ENCODE measurements around the gene TEDDM1.
"Not testable (repeated sequence)": the region's sequence is repeated elsewhere in the genome, so short reads cannot be mapped to it uniquely, and the experiment has no call there.

TEDDM1 gene, protein sequence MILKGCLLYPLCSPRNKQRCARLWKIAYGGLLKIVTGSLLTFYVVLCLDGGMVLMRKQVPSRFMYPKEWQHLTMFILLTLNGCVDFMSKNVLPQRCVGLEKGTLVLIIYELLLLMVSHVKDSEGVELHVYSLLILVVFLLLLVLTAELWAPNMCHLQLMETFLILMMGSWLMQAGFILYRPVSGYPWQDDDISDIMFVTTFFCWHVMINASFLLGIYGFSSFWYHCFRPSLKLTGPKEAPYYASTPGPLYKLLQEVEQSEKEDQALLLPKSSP

GRCh38 chr1:182400567-182400966 lies at the start of gene TEDDM1:
TEDDM1 (minus strand) TSS chr1:182400667; CDS start chr1:182400485, 182 bp downstream.
- DNase-seq = no peak

- DNase-seq = no peak
These were observed 49.6 kb upstream of the TEDDM1 start, which contains the start of gene RGSL1 for GRCh38 chr1:182450087-182450486. RGSL1 (plus strand) TSS chr1:182450146; CDS start chr1:182450166, 20 bp downstream.

GRCh38 chr1:182447660-182448059 lies 47.2 kb upstream of the TEDDM1 start:
- DNase-seq = no peak

- not testable (repeated sequence) for DNase-seq
These were observed 46.7 kb upstream of the TEDDM1 start for GRCh38 chr1:182447124-182447523.

- DNase-seq = peak; percentile 37 to 76
These were observed 45.7 kb upstream of the TEDDM1 start for GRCh38 chr1:182446033-182446669.

GRCh38 chr1:182444497-182444896 lies 44.0 kb upstream of the TEDDM1 start:
- DNase-seq = no peak

DNA sequence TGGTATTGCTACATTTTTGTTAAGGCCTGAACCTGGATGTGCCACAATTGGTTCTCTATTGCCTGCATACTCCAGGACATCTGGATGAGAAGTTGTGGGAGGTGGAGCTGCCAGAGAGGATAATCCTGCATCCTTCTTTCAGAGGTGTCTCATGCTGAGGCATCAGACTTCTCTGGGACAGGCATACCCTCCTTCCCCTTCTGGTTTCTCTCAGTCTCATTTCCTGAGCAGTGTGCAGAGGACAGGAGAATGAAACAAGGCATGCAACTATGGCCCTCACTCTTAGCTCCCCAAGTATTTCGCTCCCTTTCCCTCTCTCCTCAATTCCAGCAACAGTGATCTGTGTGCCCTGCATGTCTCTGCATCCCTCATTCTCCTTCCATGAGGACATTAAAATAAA lies 41.9 kb upstream of the TEDDM1 start:
- no peak for DNase-seq

DNA sequence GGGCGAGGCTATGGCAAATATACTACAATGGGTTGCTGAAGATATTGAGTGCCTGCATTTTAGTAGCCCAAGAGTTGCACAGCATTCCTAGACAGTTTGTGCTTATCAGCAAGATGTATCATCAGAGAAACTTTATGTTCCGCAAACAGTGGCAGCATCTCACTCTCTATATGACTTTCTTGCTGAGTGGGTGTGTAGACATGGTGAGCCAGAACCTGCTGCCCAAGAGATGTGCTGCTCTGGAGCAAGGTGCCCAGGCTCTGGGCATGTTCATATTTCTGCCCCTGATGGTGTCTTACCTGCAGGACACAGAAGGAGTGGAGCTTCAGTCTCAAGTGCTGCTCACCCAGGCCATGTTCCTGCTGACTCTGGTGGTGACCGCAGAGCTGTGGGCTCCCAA lies 41.3 kb upstream of the TEDDM1 start:
- DNase-seq = no peak

DNA sequence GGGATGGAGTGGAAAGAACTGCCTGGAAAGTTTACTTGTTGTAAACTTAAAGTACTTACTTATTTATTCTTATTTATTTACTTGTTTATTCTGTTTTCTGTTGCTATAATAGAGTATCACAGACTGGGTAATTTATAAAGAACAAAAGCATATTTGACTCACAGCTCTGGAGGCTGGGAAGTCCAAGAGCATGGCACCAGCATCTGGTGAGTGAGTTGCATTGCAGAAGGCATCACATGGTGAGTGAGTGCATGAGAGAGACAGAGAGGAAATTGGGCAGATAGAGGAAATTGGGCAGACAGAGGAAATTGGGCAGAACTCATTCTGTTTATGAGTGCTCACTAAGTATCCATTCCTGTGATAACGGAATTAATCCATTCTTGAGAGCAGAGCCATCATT lies 37.9 kb upstream of the TEDDM1 start:
- DNase-seq = peak; percentile 8 to 18

DNA sequence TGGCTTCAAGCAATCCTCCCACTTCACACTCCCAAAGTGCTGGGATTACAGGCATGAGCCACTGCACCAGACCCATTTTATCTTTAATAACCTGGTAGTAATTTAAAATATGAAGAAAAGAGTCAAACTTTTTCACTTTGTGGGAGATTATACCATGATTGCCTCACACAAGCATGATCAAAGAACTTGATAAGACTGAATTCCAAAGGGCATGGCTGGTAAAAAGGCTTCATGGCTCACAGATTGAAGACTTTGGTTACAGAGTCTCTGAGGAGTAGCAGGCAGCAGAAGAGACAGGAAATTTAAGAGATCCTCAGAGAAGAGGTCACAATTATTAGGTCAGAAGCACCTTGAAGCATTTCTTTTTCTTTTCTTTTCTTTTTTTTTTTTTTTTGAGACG lies 33.1 kb upstream of the TEDDM1 start:
- DNase-seq = no peak

- DNase-seq = no peak
These were observed 30.8 kb upstream of the TEDDM1 start for GRCh38 chr1:182431278-182431677.

DNA sequence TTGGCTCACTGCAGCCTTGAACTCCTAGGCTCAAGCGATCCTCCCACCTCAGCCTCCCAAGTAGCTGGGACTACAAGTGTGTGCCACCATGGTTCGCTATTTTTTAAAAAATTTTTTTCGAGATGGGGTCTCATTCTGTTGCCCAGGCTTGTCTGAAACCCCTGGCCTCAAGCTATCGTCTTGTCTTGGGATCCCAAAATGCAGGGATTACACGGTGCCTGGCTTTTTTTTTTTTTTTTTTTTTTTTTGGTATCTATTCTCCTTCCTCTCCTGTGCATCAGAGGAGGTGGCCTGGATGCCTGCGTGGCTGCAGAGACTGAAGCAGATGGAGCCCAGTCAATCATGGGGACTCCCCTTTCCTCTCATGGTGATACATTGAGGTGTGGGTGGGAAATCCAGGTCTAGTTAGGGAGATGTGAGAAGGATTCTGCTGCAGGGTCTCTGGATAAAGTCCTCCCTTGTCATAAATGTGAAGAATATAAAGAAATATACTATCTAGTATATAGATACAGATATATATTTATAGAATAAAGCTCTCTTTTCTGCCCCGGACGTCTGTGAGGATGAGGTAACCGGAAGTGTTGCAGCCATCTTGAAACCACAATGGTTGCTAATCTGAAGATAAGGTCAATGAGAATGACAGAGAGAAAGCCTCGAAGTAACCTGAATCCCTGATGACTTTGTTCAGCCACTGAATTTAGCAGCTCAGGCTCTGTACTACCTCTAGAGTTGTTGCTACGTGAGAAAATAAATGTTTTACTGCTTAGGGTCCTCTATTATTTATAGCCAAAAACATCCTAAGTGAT lies 30.0 kb upstream of the TEDDM1 start:
- peak; percentile 28 to 31 for DNase-seq

DNA sequence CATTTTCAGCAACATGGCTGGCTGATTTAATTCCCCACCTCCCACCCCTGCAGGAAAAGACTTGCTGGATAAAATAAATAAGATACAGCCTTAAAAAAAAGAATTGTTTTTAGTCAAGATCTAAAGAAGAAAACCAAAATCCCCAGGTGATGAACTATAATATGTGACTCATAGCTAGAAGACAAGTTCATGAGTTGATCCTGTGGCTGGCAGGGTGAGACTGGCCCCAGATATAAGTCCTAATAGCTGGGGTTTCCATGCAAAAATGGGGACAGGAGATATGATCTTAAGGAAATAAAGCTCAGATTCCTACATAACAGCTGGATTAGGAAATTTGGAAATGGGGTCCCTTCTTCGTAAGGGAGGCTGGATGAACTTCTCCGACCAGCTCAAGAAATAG lies 27.6 kb upstream of the TEDDM1 start:
- DNase-seq = no peak

GRCh38 chr1:182426442-182427430 lies 26.3 kb upstream of the TEDDM1 start:
- DNase-seq = no peak

GRCh38 chr1:182415789-182416188 lies 15.3 kb upstream of the TEDDM1 start:
- DNase-seq = peak in 1 of 2 donors; percentile 34

- no peak for DNase-seq
These were observed 13.5 kb upstream of the TEDDM1 start for GRCh38 chr1:182413969-182414368.

DNA sequence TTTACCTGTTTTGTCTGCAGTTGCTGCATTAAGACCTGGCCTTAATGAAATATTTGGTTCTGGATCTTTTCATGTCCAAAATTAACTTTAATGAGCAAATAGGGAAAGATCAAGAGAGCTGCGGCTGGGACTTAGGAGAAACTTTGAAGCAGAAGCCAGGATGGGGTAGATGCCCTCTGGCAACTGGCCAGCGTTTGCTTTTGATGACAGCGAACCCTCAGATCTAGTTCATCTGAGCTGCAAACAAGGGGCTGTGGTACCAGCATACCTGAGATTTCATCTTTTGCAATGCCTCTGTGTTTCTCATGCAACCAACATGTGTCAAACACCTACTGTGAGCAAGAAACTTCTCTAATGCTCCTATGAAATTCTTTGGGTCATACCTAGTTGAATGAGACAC lies 13.0 kb upstream of the TEDDM1 start:
- DNase-seq = no peak

DNA sequence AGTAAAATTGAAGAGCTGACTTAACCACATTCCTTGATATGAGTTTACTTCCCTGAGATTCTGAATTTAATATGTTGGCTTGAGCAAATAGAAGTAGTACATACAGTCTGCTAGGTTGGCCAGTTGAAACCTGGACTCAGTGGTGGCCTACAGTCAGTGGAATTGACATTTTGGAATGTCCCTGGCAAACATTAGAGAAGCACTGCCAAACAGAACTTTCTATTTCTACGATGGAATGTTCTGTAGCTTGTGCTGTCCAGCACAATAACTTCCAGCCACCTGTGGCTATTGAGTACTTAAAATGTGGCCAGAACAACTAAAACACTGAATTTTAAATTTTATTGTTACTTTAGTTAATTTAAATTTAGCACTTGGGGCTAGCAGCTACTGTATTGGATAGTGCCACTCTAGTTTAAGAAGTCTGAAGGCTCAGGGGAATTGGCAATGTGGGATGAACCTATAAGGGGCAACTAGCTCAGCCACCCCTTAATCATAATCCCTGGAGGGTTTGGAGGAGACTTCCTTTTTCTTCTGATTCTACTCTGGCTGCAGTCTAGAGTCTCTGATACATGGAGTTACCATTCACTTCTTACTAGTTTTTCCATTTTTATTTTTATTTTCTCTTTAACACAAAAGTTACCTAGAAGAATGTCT lies 10.3 kb upstream of the TEDDM1 start:
- DNase-seq = no peak

GRCh38 chr1:182410138-182410537 lies 9.7 kb upstream of the TEDDM1 start:
- DNase-seq = no peak

GRCh38 chr1:182408435-182409075 lies 8.1 kb upstream of the TEDDM1 start:
- no peak for DNase-seq

DNA sequence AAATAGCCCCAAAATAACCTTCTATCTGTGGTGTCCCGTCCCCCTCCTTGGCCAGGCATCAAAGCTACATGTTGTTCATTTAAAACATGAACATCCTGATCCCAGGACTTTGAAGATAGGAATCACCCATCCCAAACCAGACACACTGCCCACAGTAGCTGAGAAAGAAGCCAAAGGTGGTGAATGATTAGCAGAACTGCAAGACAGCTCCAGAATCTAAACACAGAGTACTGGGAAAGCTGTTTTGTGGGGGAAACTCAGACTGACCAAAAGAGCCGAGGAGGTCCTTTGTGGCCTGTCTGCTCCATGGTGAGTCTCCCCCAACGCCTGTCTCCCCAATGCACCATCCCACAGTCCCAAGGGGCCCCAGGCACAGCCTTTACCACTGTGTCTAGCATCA lies 7.3 kb upstream of the TEDDM1 start:
- DNase-seq = no peak
